ENCODE data around the gene MAN1C1.
A peak's percentile ranks its signal among the peaks of the same experiment; 100 is the strongest.

MAN1C1 gene

DNA sequence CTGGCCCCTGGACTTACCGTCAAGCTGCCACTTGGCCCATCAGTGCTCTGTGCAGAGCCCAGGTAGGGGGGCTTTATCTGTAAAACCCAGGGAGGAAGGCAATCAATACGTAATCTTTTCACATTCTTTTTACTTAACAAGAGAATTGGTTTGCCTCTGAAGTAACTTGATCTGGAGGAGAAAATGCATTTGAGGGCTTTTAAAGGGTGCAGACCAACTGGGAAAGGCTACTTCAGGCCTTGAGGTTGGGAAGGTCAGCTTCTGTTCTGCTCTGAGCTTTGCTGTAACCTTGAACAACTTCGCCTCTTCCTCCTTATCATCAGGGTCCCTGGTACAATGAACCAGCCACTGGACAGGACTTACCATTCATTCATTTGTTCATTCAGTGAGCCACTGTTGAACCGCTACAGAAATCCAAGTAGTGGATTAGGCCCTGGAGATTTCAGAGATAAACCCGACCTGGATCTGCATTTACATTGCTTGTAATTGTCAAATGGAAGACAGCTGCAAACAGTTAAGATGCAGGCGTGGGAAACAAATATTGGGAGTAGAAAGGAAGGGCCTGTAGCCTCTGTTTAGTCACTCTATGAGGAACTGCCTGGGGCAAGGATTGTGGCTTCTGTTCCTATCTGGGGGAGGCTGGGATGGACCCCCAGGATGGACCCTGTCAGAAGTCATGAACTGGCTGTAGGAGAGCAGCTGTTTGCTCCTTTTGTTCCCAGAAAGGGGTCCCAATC, 90.9 kb downstream of the MAN1C1 start:
- H3K4me3 ChIP-seq (ENCODE audit: low read depth, low read length): no peak overlapping the region
- no peak for TF ChIP-seq MYC (IDR thresholded peaks at IDR 0.05; ENCODE audit: low read depth, low read length)
- no peak for TF ChIP-seq POLR2A (IDR thresholded peaks at IDR 0.05; ENCODE audit: extremely low read depth, insufficient read length)
- TF ChIP-seq MAX (IDR thresholded peaks at IDR 0.05; ENCODE audit: low read depth, low read length): no peak
- TF ChIP-seq CTCF (IDR thresholded peaks at IDR 0.05; ENCODE audit: low read depth, low read length): no peak
- peak; percentile 38 for DNase-seq (ENCODE audit: low read depth)

DNA sequence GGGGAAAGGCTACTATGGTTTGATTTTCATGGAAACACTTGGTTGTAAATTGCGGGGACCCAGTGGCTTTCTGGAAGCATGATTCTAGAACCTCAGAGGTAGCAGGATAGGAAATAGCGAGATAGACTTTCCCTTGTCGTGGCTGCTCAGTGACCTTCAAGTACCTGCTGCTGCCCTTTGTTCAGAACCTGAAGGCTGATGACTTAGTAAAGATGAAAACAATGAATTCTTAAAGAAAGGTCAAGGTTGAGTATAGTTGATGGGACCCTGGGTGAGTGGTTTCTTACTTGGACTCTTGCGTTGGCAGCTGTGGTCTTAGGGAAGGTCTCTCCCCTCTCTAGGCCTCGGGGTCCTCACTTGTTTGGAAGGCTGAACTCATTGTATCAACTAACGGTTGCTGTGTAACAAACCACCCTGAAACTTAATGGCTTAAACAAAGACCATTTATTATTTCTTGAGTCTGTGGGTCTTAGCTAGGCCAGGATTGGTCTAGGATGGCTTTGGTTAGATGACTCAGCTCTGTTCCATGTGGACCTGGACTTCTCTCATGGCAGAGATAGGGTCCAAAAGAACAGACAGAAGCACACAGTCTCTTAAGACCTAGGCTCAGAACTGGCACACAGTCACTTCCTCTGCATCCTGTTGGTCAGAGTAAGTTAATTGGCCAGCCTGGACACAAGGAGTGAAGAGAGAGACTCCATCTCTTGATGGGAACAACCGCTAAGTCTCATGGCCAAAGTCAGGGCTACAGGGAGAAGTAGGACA, 94.2 kb downstream of the MAN1C1 start:
- H3K4me3 ChIP-seq (ENCODE audit: low read depth, low read length): no peak overlapping the region
- no peak for DNase-seq (ENCODE audit: low read depth)
- TF ChIP-seq CTCF (IDR thresholded peaks at IDR 0.05; ENCODE audit: low read depth, low read length): no peak

GRCh38 chr1:25711555-25712298, 95.1 kb downstream of the MAN1C1 start:
- TF ChIP-seq MYC (IDR thresholded peaks at IDR 0.05; ENCODE audit: low read depth, low read length) (no peak), MAX (IDR thresholded peaks at IDR 0.05; ENCODE audit: low read depth, low read length) (no peak), CTCF (IDR thresholded peaks at IDR 0.05; ENCODE audit: low read depth, low read length) (no peak), POLR2A (IDR thresholded peaks at IDR 0.05; ENCODE audit: extremely low read depth, insufficient read length) (no peak)
- peak; percentile 65 for DNase-seq (ENCODE audit: low read depth)
- H3K4me3 ChIP-seq (ENCODE audit: low read depth, low read length): no peak overlapping the region

DNA sequence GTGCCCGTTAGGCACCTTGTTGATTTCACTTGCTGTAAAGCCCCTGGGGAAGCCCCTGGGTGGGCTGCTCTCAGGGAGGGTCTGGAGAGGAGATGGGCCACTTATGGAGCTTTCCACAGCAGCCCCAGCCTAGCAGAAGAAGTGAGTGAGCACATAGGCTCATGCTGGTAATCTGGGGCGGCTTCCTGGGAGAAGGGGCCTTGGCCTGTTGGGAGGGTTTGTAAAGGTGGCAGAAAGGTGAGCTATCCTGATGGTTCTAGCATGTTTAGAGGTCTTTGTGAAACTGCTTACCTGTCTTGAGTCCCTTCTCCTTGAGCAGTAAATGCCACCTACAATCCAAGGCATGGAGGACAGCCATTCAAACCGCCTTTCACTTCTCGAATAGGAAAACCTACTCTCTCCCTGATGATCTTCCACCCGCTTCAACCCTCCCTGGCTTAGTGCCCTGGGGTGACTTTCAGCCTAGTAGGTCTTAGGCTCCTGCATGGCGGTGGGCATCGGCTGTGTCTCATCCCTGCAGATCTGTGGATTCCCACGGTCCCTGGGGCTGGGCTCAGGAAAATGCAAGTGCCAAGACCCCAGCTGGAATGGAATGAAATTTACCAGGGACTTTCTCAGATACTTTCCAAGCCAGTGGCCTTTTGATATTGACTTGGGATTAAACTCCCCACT, 95.8 kb downstream of the MAN1C1 start:
- H3K4me3 ChIP-seq (ENCODE audit: low read depth, low read length): no peak overlapping the region
- no peak for DNase-seq (ENCODE audit: low read depth)
- TF ChIP-seq POLR2A (IDR thresholded peaks at IDR 0.05; ENCODE audit: extremely low read depth, insufficient read length): no peak
- TF ChIP-seq MYC (IDR thresholded peaks at IDR 0.05; ENCODE audit: low read depth, low read length): no peak
- TF ChIP-seq CTCF (IDR thresholded peaks at IDR 0.05; ENCODE audit: low read depth, low read length): no peak
- TF ChIP-seq MAX (IDR thresholded peaks at IDR 0.05; ENCODE audit: low read depth, low read length): no peak

DNA sequence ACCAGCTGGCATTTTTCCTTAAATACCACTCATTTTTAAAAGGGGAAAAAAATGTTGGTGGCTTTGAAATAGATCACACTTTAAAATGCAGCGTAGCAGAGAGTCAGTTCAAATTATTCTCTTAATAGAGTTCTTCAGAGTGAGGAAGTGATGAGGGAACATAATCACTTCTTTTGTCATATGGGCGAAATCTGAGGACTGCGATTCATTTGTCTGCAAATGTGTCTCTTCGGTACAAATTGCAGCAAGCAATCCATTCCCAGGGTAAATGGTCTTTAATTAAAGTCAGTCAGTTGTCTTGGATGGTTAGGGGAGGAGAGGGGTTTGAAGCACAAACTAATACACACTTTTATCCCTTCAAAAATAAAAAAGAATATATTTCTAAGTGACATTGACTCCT, 97.4 kb downstream of the MAN1C1 start:
- no peak for DNase-seq (ENCODE audit: low read depth)
- H3K4me3 ChIP-seq (ENCODE audit: low read depth, low read length): no peak overlapping the region
- TF ChIP-seq MAX (IDR thresholded peaks at IDR 0.05; ENCODE audit: low read depth, low read length): no peak
- no peak for TF ChIP-seq POLR2A (IDR thresholded peaks at IDR 0.05; ENCODE audit: extremely low read depth, insufficient read length)
- no peak for TF ChIP-seq CTCF (IDR thresholded peaks at IDR 0.05; ENCODE audit: low read depth, low read length)
- no peak for TF ChIP-seq MYC (IDR thresholded peaks at IDR 0.05; ENCODE audit: low read depth, low read length)

All from NB4 (cell line).